ENCODE results near the gene WASF2.
"Not testable (repeated sequence)": the region's sequence is repeated elsewhere in the genome, so short reads cannot be mapped to it uniquely, and the experiment has no call there.

WASF2 gene

DNA sequence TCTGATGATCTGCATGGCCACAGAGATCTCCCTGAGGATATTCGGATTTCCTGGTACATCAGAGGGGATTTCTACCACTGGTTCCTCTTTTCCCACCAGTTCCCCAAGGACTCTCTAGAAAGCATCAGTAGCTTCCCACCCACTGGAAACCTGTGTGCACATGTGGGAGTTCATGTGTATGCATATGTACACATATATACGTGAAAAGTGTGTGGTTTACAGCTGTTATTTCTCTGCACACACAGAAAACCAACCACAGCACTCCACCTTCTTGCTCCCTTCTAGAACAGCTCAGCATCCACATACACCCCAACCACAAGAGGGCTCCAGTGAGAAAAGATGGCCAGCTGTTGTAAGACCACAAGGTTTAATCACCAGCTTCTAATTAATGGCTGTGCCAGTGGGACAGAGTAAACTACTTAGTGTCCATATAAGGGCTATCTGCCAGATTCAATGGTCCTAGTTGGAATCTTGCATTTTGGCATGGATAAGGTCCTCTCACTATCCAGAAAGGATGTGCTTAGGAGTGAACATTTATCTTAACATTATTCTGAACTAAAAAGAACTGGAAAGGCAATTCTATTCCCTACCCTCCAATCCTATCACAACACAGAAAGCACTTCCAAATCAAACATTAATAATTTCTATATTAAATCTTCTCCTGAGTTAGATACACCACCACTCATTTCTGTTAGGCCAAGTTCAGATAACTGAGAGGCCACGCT is 73.4 kb downstream of the WASF2 start:
- peak; percentile 57 for DNase-seq

DNA sequence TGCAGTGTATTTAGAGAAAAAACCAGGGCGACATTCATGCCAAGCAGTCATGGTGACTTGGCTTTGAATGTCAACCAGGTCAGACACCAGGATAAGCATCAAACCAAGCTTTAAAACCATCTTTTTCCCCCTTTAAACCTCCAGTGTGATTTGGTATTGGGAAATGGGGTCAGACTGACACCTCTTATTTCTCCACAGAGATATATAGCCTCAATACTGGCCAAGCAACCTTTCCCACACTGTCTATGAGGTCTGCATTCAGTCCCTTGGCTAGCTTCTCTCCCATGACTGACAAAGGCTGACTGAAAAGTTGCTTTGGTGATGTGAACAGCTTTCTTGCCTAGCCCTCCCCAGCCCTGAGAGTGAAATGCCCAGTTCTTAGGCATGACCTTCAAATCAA is 75.9 kb downstream of the WASF2 start:
- DNase-seq = no peak

DNA sequence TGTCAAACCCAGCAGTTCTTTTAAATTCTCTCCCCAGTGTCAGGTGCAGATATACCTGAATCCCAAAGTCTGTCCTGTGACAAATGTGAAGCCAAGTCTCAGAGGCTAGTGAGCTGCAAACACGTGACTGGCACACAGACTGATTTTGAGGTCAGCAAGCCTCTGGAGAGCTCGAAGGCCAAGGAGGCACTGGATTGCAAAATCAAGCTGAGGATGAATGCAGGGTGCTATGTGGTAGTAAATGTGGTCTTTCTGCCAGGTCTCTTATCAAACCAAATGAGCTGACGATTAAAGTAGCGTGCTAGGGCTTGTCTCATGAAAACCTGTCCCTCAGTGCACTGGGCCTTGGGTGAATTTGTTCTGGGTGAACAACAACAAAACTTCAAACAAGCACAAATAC is 77.0 kb downstream of the WASF2 start:
- no peak for DNase-seq

DNA sequence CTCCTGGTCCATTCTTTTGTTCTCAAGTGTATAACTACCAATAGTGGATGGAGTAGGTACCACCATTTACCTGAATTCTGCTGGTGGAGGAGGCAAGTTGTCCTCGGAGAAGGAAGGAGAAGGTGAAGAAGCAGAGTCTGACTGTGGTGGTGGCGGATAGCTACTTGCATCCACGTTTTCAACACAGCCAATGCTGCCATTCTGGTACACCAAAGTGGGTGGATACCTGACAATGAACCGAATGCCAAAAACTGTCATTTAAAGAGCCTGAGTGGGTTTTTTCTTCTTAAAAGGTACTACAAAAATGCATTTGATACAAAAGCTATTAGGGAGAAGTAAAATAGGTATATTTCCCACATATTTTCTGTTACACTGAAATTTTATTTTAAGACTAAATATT is 77.5 kb downstream of the WASF2 start:
- DNase-seq = no peak

DNA sequence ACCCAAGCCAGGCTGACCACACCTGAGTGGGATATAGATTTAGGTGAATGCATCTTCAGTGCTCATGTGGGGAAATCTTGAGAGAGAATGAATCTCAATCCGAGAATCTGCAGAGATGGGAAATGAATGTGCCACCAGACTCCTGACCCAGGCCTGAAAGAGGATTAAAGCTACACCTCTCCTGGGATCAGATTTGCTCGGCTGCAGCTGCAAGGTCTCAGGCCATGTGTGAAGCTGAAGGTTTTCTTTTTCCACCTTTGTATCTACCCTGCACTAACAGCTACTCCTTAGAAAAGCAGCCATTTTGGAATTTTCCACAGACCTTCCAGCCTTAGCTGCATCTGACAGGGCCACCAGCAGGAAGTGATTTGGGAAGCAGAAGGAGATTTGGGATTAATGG is 79.3 kb downstream of the WASF2 start:
- DNase-seq = no peak

DNA sequence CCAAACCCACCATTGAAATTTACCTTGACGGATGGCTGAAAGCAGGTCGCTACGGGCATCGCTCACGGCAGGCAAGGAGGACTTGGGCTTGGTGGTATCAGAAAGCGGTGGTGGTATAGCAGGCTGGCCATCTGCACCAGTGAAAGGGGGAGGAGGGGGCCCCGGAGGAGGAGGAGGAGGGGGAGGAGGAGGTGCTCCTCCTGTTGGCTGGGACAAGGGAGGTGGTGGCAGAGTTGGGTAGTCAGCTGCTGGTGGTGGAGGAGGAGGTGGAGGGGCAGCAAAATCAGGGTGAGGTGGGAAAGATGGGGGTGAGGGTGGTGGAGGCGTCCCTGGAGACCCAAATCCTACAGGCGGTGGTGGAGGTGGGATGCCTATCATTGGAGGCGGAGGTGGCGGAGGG is 80.3 kb downstream of the WASF2 start:
- DNase-seq = no peak

DNA sequence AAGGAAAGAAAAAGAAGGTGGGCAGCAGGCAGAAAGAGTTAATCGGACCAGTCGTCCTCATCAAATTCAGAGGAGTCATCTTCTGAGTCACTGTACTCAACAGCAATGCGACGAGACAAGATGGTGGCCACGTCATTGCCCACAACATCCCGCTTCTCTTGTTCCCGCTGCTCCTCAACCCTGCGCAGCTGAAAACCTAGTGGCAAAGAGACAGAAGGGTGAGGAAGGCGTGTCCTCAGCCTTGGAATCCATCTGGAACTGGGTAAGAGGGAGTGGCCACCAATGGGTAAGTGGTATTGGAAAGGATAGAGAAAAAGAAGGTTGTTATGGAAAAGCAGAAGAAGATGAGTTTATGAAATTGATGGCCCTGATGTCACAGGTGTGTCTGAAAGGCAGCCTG is 81.8 kb downstream of the WASF2 start:
- no peak for DNase-seq

DNA sequence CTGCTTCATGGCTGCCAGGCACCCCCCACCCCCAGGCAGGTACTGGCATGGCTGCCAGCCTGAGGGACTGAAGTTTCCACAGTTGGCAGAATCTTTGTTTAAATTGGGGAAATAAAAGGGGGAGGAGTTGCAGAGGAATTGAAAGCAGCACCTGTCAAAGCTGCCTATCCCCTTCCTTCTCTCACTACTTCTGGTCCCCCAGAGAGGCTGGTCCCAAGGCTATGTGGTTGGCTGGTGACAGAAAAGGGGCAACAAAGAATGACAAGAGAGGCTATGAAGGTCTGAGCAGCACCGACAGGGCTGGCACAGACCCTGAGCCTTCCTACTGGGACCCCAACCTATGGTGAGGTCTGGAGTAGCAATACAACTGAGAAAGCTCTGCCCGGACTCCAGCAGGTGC is 83.2 kb downstream of the WASF2 start:
- DNase-seq = not testable (repeated sequence)

DNA sequence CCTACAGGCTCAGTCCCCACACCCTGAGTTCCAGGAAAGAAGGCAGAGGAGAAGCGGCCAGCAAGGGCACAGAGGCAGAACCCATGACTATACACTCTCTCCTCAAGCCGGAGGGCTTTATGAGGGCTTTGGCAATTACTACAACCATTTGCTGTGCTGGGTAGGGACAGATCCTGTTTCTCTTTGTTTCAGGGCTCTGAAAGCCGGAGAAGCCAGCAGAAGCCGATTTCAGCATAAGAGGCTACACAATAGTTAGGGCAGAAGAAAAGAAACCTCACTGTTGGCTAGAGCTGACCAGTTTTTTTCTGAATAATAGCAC is 83.6 kb downstream of the WASF2 start:
- no peak for DNase-seq

DNA sequence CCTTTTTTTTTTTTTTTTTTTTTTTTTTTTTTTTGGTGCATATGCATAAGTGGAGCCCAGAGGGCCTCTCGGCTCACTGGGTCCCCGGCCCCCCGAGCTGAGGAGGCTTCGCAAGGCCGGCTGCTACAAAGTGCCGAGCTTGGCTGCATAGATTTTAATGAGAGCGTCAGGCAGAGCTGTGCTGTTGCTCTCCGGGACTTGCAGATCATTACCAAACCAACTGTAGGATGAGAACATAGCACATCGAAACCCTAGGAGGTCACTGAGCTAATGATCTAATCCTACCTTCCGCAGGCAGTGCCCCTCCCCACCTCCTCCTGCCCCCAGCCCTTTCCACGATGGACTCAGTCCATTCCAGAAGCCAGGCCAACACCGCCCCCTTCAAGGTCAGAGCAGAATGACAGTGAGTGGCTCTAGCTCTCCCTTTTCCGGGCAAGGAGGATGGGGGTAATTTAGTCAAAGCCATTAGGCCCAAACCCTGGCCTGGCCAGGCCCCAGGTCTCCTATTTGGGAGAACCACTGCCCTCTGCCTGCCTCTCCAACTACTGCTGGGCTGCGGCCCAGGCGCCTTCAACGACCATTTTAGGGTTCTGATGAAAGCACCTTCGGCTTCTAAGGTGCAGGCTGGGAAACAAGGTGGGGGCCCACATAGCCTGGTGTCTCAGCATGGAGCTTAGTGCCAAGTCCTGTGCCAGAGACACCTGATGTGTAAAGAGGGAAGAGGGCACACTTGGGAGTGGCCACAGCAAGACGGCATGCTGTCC is 84.2 kb downstream of the WASF2 start:
- DNase-seq = not testable (repeated sequence)

DNA sequence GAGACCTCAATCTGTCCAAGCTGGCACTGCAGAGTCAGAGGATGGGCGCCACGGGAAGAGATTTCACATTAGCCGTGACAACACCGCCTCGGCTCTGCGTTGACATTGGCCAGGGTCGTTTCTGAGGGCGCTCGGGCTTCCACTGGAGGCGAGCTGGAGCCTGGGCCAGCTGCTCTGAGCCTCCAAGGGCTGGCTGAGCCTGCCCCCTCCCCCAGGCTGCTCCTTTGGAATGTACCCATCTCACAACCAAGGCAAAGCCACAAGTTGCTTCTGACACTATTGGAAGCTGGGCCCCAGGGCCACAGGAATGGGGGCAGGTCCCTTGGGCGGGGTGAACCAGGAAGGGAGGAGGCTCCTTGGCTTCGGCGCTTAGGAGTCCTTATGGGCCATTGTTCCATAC is 84.9 kb downstream of the WASF2 start:
- DNase-seq = no peak

DNA sequence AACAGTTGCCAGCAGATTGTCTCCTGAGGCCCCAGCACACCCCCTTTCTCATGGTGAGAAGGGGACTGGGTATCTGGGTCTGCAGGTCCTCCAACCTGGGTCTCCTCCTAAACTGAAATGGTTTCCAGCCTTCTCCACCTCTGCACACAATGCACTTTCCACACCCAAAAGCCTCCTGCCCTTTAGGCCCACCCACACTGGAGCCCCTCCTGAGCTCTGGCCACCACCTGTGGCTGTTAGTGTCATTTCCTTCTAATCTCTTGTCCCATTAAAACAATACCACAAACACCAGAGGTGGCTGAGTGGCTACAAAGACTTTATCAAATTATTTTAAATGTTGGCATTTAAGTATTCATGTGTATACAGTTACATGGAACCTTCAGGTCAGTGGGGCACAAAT is 86.0 kb downstream of the WASF2 start:
- no peak for DNase-seq

DNA sequence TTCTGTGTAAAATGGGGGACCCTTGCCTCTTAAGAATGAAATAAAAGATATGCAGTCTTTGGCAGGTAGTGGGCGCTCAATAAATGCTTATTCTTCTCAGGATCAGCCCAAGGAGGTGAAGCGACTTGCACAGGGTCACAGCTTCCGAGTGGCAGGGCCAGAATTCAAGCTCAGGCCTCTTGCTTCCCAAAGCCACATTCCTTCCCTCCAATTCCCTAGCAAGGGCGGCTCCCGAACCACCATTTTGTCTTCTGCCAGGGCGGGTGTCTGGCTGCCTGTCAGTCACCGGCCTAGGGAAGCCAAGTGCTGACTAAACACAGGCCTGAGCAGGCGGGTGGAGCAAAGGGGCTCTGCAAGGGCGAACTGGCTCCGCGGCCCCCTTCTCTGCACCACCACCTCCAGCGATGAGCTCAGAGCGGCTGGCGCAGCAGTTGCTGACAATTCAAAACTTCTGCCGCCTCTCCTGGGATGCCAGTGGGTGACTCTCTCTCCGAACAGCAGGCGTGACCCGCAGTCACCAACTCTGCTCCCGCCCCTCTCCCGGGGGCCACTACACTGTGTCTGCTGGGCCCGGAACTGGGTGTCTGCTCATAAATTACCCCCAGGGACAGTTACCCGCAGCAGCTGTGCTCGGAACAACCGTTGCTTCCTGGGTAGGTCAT is 86.8 kb downstream of the WASF2 start:
- DNase-seq = no peak

DNA sequence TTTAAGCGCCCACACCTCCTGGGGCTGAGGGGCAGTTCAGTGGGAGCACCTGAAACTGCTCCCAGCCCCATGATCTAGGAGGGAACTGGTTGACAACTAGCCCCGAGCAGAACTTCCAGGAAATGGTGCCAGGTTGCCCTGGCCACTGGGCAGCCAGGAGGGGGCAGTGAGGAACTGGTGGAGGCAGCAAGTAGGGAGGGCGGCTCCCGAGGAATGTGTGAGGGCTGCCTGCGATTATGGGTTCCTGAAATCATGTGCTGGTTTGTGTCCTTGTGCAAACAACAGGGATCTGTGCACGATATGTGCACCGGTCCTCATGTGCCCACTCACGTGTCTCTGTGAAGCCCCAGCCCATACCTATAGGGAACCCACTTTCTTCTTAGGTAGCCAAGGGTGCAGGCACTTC is 87.6 kb downstream of the WASF2 start:
- DNase-seq = no peak

DNA sequence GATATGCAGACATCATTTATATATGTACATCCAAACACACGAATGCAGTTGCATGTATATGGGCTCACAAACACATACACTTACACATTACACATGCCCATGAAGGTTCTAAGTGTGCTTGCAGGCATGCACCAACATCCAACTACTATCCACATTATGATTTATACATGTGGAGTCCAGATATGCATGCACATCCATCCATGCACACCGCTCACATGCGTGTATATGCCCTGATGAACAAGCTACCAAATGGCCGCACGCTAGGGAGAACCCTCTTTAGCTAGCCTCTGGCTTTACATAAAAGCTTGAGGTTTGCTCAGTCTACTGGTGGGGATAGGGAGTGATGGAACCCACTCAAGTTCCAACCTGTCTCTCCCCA is 89.0 kb downstream of the WASF2 start:
- DNase-seq = no peak

DNA sequence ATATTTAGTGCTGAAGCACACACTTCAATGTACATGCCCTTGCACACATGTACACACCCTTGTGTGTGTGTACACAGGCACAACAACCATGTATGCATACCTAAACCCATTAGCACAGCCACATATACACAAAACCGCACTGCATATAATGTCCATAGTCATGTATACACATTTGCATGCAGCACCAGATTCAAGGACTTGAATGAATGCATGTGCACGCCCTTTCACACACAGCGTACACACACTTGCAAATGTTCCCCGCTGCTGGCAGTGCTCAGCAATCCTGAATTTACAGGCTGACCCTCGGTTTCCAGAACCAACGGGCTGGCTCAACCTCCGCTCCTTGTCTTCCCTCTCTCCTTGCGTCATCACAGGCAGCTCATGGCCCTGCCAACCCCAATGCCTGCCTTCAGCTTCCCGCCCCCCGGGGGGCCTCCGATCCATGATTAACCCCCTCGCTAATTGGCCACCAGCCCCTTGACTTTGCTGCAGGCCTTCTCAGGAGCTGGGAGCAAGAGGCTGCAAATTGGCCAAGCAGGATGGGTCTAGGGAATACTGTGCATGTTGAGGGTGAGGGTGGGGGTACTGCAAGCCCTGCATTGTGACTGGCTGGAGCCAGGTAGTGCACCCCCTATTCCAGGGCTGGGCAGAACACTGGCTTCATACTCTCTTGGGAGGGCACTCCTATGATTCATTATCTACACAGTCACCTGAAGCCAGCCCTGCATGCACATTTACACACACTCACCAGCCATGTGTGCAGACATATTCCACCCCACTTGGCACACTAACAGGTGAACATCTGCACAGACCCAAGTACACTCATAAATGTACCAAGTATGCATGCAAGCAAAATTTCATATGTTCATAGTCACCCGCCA is 89.6 kb downstream of the WASF2 start:
- no peak for DNase-seq

DNA sequence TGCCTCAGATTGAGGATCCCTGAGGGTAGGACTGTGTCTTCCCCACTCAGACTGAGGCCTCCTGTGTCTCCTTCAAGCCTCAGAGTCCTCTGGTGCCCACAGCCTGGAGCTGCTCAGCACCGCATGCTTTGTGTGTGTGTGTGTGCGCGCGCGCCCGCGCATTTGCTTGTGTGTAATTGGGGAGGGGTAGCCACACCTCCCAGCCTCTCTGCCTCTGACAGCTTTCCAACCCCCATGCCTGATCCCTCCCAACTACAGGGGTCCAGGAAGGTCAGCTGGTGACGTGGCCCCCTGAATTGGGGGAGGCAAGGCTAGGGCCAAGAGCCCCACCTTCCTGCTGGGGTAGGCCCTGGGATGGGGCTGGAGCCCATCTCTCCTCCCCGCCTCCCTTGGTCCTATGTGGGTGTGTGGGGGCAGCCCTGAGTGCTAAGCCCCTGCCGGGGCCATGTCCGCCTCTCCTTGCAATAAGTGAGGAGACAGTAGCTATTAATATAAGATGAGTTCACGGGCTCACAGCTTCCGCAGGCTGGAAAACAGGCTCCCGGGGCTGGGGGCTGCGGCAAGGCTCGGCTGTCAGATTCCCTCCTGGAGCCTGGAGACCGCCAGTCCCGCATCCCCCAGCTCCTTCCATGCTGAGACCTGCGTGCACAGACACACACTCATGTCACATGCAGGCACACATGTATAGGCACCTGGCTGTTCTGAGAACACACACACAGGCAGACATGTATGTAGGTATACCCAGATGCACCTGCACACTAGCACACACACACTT is 90.5 kb downstream of the WASF2 start:
- DNase-seq = no peak

DNA sequence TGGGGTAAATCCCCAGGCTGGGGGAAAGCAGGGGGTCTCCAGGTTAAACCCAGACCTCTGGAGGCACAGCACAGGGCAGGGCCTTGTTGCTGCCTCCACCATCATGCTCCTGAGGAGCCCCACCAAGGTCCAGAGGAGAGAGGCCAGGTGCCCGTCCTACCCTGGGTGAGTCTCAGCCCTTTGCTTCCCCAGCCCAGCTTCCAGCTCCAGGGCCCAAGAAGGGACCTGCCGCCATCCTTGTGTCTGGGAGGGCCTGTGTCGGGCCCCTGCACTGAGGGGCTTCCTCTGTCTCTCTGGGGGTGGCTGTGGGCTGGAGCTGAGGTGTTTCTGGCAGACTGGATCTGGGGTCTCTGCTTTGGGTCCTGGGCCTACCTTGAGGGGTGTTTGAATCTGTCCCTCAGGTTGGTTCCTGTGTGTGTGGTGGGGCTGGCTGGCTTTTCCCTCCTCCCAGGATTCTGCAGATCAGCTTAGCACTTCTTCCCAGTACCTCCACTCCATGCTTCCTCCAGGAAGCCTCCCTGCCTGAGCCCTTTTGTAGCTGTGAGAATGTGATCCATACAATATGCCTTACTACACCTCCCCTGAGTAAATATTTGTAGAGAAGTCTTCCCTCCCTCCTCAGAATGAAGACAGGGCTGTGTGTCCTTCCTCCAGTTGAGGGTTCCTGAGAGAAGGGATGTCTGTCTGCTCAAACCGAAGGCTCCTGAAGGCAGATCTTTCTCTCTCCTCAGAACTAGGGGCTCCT is 91.4 kb downstream of the WASF2 start:
- DNase-seq = no peak

DNA sequence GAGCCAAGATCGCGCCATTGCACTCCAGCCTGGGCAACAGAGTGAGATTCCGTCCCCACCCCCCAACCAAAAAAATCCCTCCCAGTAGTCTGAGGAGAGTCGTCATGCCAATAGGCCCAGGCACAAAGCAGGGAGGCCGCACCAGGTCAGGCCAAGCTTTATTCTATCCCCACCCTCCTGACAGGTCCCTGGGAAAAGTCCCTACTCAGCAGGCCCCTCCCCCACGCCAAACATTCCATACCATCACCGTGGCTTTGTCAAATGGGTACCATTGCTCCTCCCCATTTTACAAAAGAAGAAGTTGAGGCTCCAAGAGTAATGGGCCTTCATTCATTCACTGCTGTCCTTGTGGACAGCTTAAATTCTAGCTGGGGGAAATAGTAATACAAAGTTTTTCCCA is 92.2 kb downstream of the WASF2 start:
- DNase-seq = no peak

DNA sequence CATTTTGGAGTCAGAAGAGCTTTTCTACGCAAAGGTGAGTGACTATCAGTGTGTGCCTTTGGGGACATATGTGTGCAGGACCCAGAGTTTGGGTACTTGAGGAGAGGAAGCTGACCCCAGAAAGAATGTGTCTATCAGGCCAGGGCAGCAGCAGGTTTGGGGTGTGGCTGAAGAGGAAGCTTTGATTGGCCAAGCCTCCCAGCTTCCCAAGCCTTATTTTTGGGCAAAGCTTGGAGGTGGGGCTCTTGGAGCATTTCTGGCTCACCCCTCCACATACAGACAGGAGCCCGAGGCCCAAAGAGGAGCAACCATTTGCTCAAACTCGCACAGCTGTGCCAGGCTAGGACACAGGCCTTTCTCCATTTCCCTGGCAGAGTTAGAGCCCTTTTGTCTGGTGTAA is 92.9 kb downstream of the WASF2 start:
- no peak for DNase-seq

DNA sequence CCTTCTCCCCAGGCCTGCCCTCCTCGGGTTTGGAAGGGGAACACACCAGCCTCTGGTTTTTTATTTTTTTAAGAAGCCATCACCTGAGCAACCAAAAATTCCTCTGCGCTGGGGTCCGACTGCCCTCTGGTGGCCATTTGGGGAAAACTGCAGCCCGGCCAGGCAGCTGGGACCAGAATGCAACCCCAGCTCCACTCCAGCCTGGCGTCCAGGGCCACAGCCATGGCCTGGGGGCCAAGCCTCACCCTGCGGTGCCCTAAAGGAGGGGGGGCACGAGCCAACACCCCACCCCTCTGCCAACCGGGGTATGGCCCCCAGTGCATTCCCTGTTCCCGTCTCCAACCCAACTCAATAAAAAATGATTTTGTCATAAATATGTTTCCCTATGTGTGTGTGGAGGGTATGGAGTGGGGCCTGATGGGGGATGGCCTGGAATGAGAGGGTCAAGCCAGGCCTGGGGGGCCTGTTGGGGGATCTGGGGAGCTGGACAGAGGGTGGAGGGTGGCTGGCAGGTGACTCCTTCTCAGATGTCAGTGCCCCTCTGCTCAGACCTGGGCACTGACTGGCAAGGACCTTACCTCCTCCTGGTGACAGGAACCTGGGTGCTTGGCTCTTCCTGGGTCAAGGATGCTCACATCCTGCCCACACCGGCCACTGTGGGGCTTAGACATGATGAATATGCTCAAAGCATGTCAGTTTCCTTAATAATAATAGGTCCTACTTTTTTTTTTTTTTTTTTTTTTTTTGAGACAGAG is 94.3 kb downstream of the WASF2 start:
- peak; percentile 32 for DNase-seq

Measured in NCI-H2029 treated with DMSO at 0.1 percent for 48 hours (cell line).